ENCODE data around the gene TCHP. TPM values are rescaled to one million over a fixed set of nuclear protein-coding genes. Genes with fewer than 3 reads are reported as not detected.

TCHP gene
- total and polyA plus RNA-seq, 2 of the 13 experiments (the other 11 are each of a cell fraction or from before 2014, with no cell fraction given) = 6.7 to 12.2 TPM

- TF ChIP-seq ZNF687 (CRISPR knock-in tag; IDR thresholded peaks at IDR 0.05) (peak; percentile 98), CREM (IDR thresholded peaks at IDR 0.05) (0 out of 2 replicates have a peak, but pooled peaks have one; percentile 6), CREM (CRISPR knock-in tag; IDR thresholded peaks at IDR 0.05) (no peak), ZNF317 (CRISPR knock-in tag; IDR thresholded peaks at IDR 0.05) (peak; percentile 46; the same call in 1 of the 2 replicates), POLR2G (IDR thresholded peaks at IDR 0.05; ENCODE audit: low read depth, low read length) (peak; percentile 86), NFAT5 (CRISPR knock-in tag; IDR thresholded peaks at IDR 0.05) (peak; percentile 78), NCOA1 (CRISPR knock-in tag; IDR thresholded peaks at IDR 0.05) (no peak), EED (CRISPR knock-in tag; IDR thresholded peaks at IDR 0.05) (peak; percentile 50; the same call in 1 of the 2 replicates), ZNF747 (CRISPR knock-in tag; IDR thresholded peaks at IDR 0.05; ENCODE audit: borderline replicate concordance) (no peak), TMF1 (CRISPR knock-in tag; IDR thresholded peaks at IDR 0.05; ENCODE audit: low read depth) (peak; percentile 49; the same call in 1 of the 2 replicates), HBP1 (CRISPR knock-in tag; IDR thresholded peaks at IDR 0.05; ENCODE audit: low read depth) (0 out of 2 replicates have a peak, but pooled peaks have one; percentile 30), HNF1B (CRISPR knock-in tag; IDR thresholded peaks at IDR 0.05) (peak; percentile 74), GATAD1 (CRISPR knock-in tag; IDR thresholded peaks at IDR 0.05) (peak; percentile 91), SP1 (IDR thresholded peaks at IDR 0.05) (no peak), SP1 (CRISPR knock-in tag; IDR thresholded peaks at IDR 0.05) (0 out of 2 replicates have a peak, but pooled peaks have one; percentile 22)
Measured at GRCh38 chr12:109899783-109900751, at the start of gene TCHP (continued).

All from HepG2 (cell line).